Left lung (tissue), 10 donors: ENCODE data around the gene SLC34A3. TPM values are rescaled to one million over a fixed set of nuclear protein-coding genes. Genes with fewer than 3 reads are reported as not detected.

ENCODE experiments used
- ATAC-seq: fragments of 200-7000 bp; cut with Tn5 transposase; one replicate; pipeline ENCODE4 v1.9.1; 2020; ENCODE audit warnings: moderate library complexity
- DNase-seq, 4 donors: peaks; one replicate each; pipeline ENCODE4 v3.0.0-alpha.2; 2013 to 2020
- H3K27ac ChIP-seq, 2 donors: fragments of 200-600 bp; sonication (generic) in 1 of 2; one replicate each; pipeline versions ENCODE4 v1.5.0 to v1.8.0; 2020 to 2021
- H3K27me3 ChIP-seq, 2 donors: fragments of 200-600 bp; sonication (generic) in 1 of 2; one replicate each; pipeline versions ENCODE4 v1.5.0 to v1.8.0; 2020 to 2021
- H3K36me3 ChIP-seq, 2 donors: fragments of 200-600 bp; sonication (generic) in 1 of 2; one replicate each; pipeline versions ENCODE4 v1.5.0 to v1.8.0; 2020 to 2021
- H3K4me1 ChIP-seq, 2 donors: fragments of 200-600 bp; one replicate each; pipeline ENCODE4 v1.8.0; 2021
- H3K4me3 ChIP-seq, 2 donors: fragments of 200-600 bp; sonication (generic) in 1 of 2; one replicate each; pipeline versions ENCODE4 v1.5.0 to v1.8.0; 2020 to 2021; ENCODE audit warnings: mild to moderate bottlenecking in 1 of 2
- H3K9me3 ChIP-seq, 2 donors: fragments of 200-600 bp; sonication (generic) in 1 of 2; one replicate each; pipeline versions ENCODE4 v1.5.0 to v1.8.0; 2020 to 2021
- intact Hi-C, 2 donors: fragments of 100-400 bp; cut with DNase I; formaldehyde crosslinking; loops; one replicate each; pipeline versions ENCODE4 v1.11.2 to v1.14.2; 2022
- polyA plus RNA-seq, 6 donors: library from polyadenylated mRNA; unstranded; fragments of 120-200 nt; gene quantifications; one replicate each; pipeline ENCODE4 v1.2.1, GENCODE V29; 2013; ENCODE audit not compliant: insufficient read length in 6 of 6
- total RNA-seq, 2 donors: library from RNA; stranded (reverse); fragmentation: NEBNext Ultra II Directional; extraction: Animal tissue kit (Norgen Biotek cat#: 25700); gene quantifications; one replicate each; pipeline ENCODE4 v1.2.1, GENCODE V29; 2021
- TF ChIP-seq, protein P1 (sequence below), 2 donors: fragments of 200-600 bp; sonication (generic) in 1 of 2; IDR thresholded peaks; one replicate each; pipeline versions ENCODE4 v1.5.0 to v1.8.0; 2021; ENCODE audit warnings: antibody characterized with exemption in 2 of 2
- donor health status: DM: no; HTN: yes; CAD: no.
- donor health status: DM: no; HTN: no; CAD: no.

Gene SLC34A3
- total and polyA plus RNA-seq, 8 donors = 0.12 to 2.8 (median 1.7) TPM; not detected in 1

- DNase-seq = peak in 3 of 4 donors; percentile 54 to 91 (median 74)
- H3K27ac ChIP-seq = peak overlapping the region in 1 of 2 donors; percentile 44
- ATAC-seq = peak; percentile 85
- TF ChIP-seq, protein P1, sequence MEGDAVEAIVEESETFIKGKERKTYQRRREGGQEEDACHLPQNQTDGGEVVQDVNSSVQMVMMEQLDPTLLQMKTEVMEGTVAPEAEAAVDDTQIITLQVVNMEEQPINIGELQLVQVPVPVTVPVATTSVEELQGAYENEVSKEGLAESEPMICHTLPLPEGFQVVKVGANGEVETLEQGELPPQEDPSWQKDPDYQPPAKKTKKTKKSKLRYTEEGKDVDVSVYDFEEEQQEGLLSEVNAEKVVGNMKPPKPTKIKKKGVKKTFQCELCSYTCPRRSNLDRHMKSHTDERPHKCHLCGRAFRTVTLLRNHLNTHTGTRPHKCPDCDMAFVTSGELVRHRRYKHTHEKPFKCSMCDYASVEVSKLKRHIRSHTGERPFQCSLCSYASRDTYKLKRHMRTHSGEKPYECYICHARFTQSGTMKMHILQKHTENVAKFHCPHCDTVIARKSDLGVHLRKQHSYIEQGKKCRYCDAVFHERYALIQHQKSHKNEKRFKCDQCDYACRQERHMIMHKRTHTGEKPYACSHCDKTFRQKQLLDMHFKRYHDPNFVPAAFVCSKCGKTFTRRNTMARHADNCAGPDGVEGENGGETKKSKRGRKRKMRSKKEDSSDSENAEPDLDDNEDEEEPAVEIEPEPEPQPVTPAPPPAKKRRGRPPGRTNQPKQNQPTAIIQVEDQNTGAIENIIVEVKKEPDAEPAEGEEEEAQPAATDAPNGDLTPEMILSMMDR (IDR thresholded peaks at IDR 0.05) = no peak
- intact Hi-C loops = no loop called here
- peaks cover 10 to 34% of the 10 kb centered on the region in 2 donors for H3K4me1 ChIP-seq
- no peaks in the 10 kb centered on the region for H3K9me3 ChIP-seq
- H3K4me3 ChIP-seq = peak overlapping the region in 1 of 2 donors; percentile 24
- H3K36me3 ChIP-seq = peaks cover 0 to 35% of the 10 kb centered on the region in 2 donors
- peaks cover 0 to 16% of the 10 kb centered on the region in 2 donors for H3K27me3 ChIP-seq
These were observed 13.2 kb upstream of the SLC34A3 start for GRCh38 chr9:137217276-137218211.

DNA sequence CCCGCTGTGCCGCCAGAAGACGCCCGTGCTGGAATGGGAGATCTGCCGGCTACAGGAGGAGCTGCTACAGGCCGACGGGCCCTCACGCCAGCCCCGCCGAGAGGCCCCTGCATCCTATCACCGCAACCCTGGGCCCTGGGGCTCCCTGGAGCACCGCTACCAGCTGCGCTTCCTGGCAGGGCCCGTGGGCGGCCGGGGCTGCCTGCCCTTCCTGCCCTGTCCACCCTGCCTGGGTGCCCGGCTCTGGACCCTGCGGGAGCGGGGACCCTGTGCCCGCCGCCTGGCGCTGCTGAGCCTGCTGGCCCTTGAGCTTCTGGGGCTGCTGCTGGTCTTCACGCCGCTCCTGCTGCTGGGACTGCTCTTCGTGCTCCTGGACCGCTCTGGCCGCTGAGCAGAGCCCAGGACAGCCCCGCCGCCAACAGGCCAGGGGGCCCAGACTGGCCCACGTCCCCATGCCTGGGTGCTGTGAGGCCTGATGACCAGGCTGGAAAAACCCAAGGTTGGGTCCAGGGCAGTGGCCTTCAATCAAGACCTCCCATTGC, 12.4 kb upstream of the SLC34A3 start:
- H3K36me3 ChIP-seq = peaks cover 0 to 35% of the 10 kb centered on the region in 2 donors
- intact Hi-C loops = no loop called here
- H3K27me3 ChIP-seq = peaks cover 0 to 18% of the 10 kb centered on the region in 2 donors
- TF ChIP-seq, protein P1 (IDR thresholded peaks at IDR 0.05) = no peak
- no peaks in the 10 kb centered on the region for H3K9me3 ChIP-seq
- DNase-seq (no peak), ATAC-seq (no peak)
- no peak overlapping the region for H3K4me3 ChIP-seq
- H3K27ac ChIP-seq = peak overlapping the region; percentile 7 to 28
- peaks cover 16 to 42% of the 10 kb centered on the region in 2 donors for H3K4me1 ChIP-seq

DNA sequence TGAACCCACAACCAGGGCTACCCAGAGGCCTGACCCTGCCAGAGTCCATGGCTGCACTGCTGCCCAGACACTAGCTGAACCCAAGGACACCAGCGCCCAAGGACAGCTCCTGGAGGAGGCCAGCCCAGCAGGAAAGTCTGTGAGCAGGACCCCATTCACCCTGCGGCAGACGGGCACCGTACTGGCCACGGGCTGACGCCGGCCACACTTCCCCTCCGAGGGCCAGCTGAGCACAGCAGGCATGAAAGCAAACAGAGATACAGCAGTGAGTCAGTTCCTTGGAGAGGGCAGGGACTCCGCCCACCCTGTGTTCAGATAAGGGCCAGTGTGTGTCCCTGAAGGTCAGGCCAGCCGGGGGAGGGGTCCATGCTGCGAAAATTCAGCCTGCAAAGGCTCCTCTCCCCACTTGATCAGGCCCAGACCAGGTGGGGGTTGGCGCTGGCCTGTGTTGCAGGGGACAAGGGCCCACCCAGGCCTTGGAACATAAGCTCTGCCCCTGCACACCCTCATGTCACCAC, 11.9 kb upstream of the SLC34A3 start:
- TF ChIP-seq, protein P1 (IDR thresholded peaks at IDR 0.05) = no peak
- H3K27ac ChIP-seq = peak overlapping the region; percentile 7 to 28
- H3K36me3 ChIP-seq = peaks cover 0 to 31% of the 10 kb centered on the region in 2 donors
- H3K4me1 ChIP-seq = peaks cover 16 to 43% of the 10 kb centered on the region in 2 donors
- H3K9me3 ChIP-seq = no peaks in the 10 kb centered on the region
- intact Hi-C loops = no loop called here
- ATAC-seq (peak; percentile 41), DNase-seq (peak in 1 of 4 donors; percentile 61)
- H3K27me3 ChIP-seq = peaks cover 0 to 18% of the 10 kb centered on the region in 2 donors
- H3K4me3 ChIP-seq = no peak overlapping the region

DNA sequence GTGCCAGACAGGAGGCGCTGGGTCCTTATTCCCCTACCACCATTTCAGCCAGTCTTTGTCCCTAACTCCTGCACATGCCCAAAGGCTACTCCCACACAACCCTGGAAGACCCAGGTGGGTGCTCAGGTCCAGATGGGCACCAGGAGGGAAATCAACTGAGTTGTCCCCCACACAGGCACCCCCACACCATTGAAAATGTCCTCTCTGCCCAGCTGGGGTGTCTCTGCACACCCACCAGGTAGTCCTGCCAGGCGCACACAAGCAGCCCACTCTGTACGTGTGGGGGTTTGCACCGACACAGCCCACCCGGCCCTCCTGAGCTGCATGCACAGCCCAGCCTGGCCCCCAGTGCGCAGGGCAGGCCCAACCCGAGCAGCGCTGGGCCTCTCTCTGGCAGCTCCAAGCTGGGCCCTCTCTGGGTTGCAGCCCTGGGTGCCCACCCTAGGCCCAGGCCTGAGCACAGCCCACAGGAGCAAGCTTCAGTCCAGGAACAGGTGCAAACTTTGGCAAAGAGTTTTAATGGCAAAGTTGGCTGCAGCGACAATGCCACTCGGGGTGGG, 10.9 kb upstream of the SLC34A3 start:
- Histone ChIP-seq H3K4me3 (no peak overlapping the region), H3K9me3 (no peaks in the 10 kb centered on the region), H3K27me3 (peaks cover 0 to 18% of the 10 kb centered on the region in 2 donors), H3K27ac (no peak overlapping the region), H3K4me1 (peaks cover 16 to 53% of the 10 kb centered on the region in 2 donors), H3K36me3 (peaks cover 0 to 21% of the 10 kb centered on the region in 2 donors)
- DNase-seq (no peak), ATAC-seq (no peak)
- intact Hi-C loops = no loop called here
- TF ChIP-seq, protein P1 (IDR thresholded peaks at IDR 0.05) = no peak
